ENCODE results near the gene TENM4. TPM values are rescaled to one million over a fixed set of nuclear protein-coding genes. Genes with fewer than 3 reads are reported as not detected.
"Not testable (repeated sequence)": the region's sequence is repeated elsewhere in the genome, so short reads cannot be mapped to it uniquely, and the experiment has no call there.

The TENM4 gene
- total RNA-seq, 2 experiments from 2014 or later = not detected

GRCh38 chr11:79193663-79194310, 247.0 kb downstream of the TENM4 start:
- Histone ChIP-seq H3K9me2 (ENCODE audit: insufficient read depth, low read length) (no peaks in the 10 kb centered on the region), H2AFZ (ENCODE audit: low read length) (no peak overlapping the region), H3K27ac (ENCODE audit: low read depth, low read length, poor library complexity, severe bottlenecking) (no peak overlapping the region), H3K36me3 (ENCODE audit: insufficient read depth, low read length) (no peaks in the 10 kb centered on the region), H3K4me3 (ENCODE audit: low read depth, low read length, poor library complexity, severe bottlenecking) (no peak overlapping the region), H3K9me3 (ENCODE audit: low read length) (no peaks in the 10 kb centered on the region), H4K20me1 (ENCODE audit: insufficient read depth, low read length) (no peaks in the 10 kb centered on the region), H3K79me2 (ENCODE audit: insufficient read depth, low read depth, low read length) (no peaks in the 10 kb centered on the region), H3K4me2 (ENCODE audit: low read length) (no peak overlapping the region), H3K4me1 (ENCODE audit: insufficient read depth, low read length, poor library complexity, severe bottlenecking) (no peaks in the 10 kb centered on the region)
- no TSS peak for BruUV-seq (replicated peaks)
- DNase-seq (ENCODE audit: low spot score) = no peak
- ChIA-PET POLR2A (interaction anchor here (0.6 kb wide), 1 partner anchor 928 kb away, joined by 3 read pairs; no protein-coding TSS in a partner anchor), CTCF (ENCODE audit: unreplicated experiment) (no interaction called here)
- intact Hi-C loops (cut with micrococcal nuclease; ENCODE audit: unreplicated experiment) = no loop called here
- TF ChIP-seq EZH2phosphoT487 (IDR thresholded peaks at IDR 0.05; ENCODE audit: borderline replicate concordance, low read depth, low read length) = no peak
- TF ChIP-seq, protein P1, sequence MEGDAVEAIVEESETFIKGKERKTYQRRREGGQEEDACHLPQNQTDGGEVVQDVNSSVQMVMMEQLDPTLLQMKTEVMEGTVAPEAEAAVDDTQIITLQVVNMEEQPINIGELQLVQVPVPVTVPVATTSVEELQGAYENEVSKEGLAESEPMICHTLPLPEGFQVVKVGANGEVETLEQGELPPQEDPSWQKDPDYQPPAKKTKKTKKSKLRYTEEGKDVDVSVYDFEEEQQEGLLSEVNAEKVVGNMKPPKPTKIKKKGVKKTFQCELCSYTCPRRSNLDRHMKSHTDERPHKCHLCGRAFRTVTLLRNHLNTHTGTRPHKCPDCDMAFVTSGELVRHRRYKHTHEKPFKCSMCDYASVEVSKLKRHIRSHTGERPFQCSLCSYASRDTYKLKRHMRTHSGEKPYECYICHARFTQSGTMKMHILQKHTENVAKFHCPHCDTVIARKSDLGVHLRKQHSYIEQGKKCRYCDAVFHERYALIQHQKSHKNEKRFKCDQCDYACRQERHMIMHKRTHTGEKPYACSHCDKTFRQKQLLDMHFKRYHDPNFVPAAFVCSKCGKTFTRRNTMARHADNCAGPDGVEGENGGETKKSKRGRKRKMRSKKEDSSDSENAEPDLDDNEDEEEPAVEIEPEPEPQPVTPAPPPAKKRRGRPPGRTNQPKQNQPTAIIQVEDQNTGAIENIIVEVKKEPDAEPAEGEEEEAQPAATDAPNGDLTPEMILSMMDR (conservative IDR thresholded peaks at IDR 0.05; ENCODE audit: low read length) = no peak

DNA sequence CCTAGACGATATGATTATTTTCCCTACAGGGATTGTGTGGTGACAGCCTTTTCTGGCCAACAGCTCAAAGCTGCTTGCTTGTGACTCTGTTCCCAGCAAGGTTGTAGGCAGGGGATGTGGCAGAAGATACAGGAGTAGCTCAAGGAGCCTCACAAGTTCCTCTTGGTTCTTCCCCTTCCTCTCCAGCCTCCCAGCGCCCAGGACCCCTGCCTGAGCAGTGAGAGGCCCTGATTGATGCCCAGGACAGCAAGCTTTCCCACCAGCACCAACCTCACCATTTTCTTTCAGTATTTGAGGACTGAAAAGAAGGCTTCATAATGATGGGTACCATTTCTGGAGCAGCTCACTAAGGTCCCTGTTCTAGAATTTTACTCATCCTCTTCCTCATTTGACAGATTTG, 248.0 kb downstream of the TENM4 start:
- POLR2A ChIA-PET = no interaction called here

GRCh38 chr11:79191716-79192115, 249.1 kb downstream of the TENM4 start:
- BruUV-seq (replicated peaks); H3K9me2 ChIP-seq (ENCODE audit: insufficient read depth, low read length); H3K9me3 ChIP-seq (ENCODE audit: low read length); H3K4me2 ChIP-seq (ENCODE audit: low read length); H3K4me1 ChIP-seq (ENCODE audit: insufficient read depth, low read length, poor library complexity, severe bottlenecking); H3K4me3 ChIP-seq (ENCODE audit: low read depth, low read length, poor library complexity, severe bottlenecking); H3K27ac ChIP-seq (ENCODE audit: low read depth, low read length, poor library complexity, severe bottlenecking); intact Hi-C loops (cut with micrococcal nuclease; ENCODE audit: unreplicated experiment); H3K79me2 ChIP-seq (ENCODE audit: insufficient read depth, low read depth, low read length); POLR2A ChIA-PET; H4K20me1 ChIP-seq (ENCODE audit: insufficient read depth, low read length); H3K36me3 ChIP-seq (ENCODE audit: insufficient read depth, low read length); CTCF ChIA-PET (ENCODE audit: unreplicated experiment); H2AFZ ChIP-seq (ENCODE audit: low read length); DNase-seq (ENCODE audit: low spot score): not testable (repeated sequence)

More for the DNA sequence above, 248.0 kb downstream of the TENM4 start:
- Histone ChIP-seq H4K20me1 (ENCODE audit: insufficient read depth, low read length) (no peaks in the 10 kb centered on the region), H3K9me2 (ENCODE audit: insufficient read depth, low read length) (no peaks in the 10 kb centered on the region), H3K79me2 (ENCODE audit: insufficient read depth, low read depth, low read length) (no peaks in the 10 kb centered on the region), H3K36me3 (ENCODE audit: insufficient read depth, low read length) (no peaks in the 10 kb centered on the region), H3K4me2 (ENCODE audit: low read length) (no peak overlapping the region), H3K9me3 (ENCODE audit: low read length) (no peaks in the 10 kb centered on the region), H3K27ac (ENCODE audit: low read depth, low read length, poor library complexity, severe bottlenecking) (no peak overlapping the region), H3K4me3 (ENCODE audit: low read depth, low read length, poor library complexity, severe bottlenecking) (no peak overlapping the region), H3K4me1 (ENCODE audit: insufficient read depth, low read length, poor library complexity, severe bottlenecking) (no peaks in the 10 kb centered on the region), H2AFZ (ENCODE audit: low read length) (no peak overlapping the region)
- CTCF ChIA-PET (ENCODE audit: unreplicated experiment) = no interaction called here
- intact Hi-C loops (cut with micrococcal nuclease; ENCODE audit: unreplicated experiment) = no loop called here
- no peak for TF ChIP-seq EZH2phosphoT487 (IDR thresholded peaks at IDR 0.05; ENCODE audit: borderline replicate concordance, low read depth, low read length)
- TF ChIP-seq, protein P1 (conservative IDR thresholded peaks at IDR 0.05; ENCODE audit: low read length) = no peak
- no TSS peak for BruUV-seq (replicated peaks)
- no peak for DNase-seq (ENCODE audit: low spot score)

- H3K4me1 ChIP-seq (ENCODE audit: insufficient read depth, low read length, poor library complexity, severe bottlenecking); H4K20me1 ChIP-seq (ENCODE audit: insufficient read depth, low read length); H3K4me2 ChIP-seq (ENCODE audit: low read length); H3K9me2 ChIP-seq (ENCODE audit: insufficient read depth, low read length); intact Hi-C loops (cut with micrococcal nuclease; ENCODE audit: unreplicated experiment); BruUV-seq (replicated peaks); H3K9me3 ChIP-seq (ENCODE audit: low read length); H2AFZ ChIP-seq (ENCODE audit: low read length); H3K36me3 ChIP-seq (ENCODE audit: insufficient read depth, low read length); DNase-seq (ENCODE audit: low spot score); H3K79me2 ChIP-seq (ENCODE audit: insufficient read depth, low read depth, low read length); CTCF ChIA-PET (ENCODE audit: unreplicated experiment); POLR2A ChIA-PET; H3K27ac ChIP-seq (ENCODE audit: low read depth, low read length, poor library complexity, severe bottlenecking); H3K4me3 ChIP-seq (ENCODE audit: low read depth, low read length, poor library complexity, severe bottlenecking): not testable (repeated sequence)
Observed at GRCh38 chr11:79190553-79190952, 250.3 kb downstream of the TENM4 start.
